GM12865 (cell line): ENCODE results near the gene FGD4.

ENCODE experiments used
- DNase-seq: peaks from one replicate; pipeline ENCODE4 v3.0.0; 2010; ENCODE audit warnings: low read depth
- H3K4me3 ChIP-seq: 2 replicates; pipeline ENCODE4 v1.5.1; 2011; ENCODE audit warnings: mild to moderate bottlenecking, low read depth, low read length, control low read depth
- CTCF ChIP-seq: IDR thresholded peaks from 2 replicates; pipeline ENCODE4 v1.5.1; 2011; ENCODE audit warnings: low read length, control low read depth, low read depth, inconsistent platforms; ENCODE audit not compliant: insufficient read depth; ENCODE audit errors: missing control alignments

Gene FGD4

GRCh38 chr12:32443491-32443890 lies 44.1 kb downstream of the FGD4 start:
- DNase-seq: no peak
- TF ChIP-seq CTCF: no peak
- no peak overlapping the region for H3K4me3 ChIP-seq

- no peak overlapping the region for H3K4me3 ChIP-seq
- TF ChIP-seq CTCF: no peak
- no peak for DNase-seq
These were observed 45.5 kb downstream of the FGD4 start for GRCh38 chr12:32444895-32445294.

- TF ChIP-seq CTCF: no peak
- H3K4me3 ChIP-seq: no peak overlapping the region
- DNase-seq: no peak
These were observed 46.0 kb downstream of the FGD4 start for GRCh38 chr12:32445356-32445755.

GRCh38 chr12:32446316-32447119 lies 47.2 kb downstream of the FGD4 start:
- TF ChIP-seq CTCF: no peak
- no peak for DNase-seq
- H3K4me3 ChIP-seq: no peak overlapping the region

GRCh38 chr12:32448586-32448985 lies 49.2 kb downstream of the FGD4 start:
- DNase-seq: no peak

GRCh38 chr12:32450363-32450762 lies 51.0 kb downstream of the FGD4 start:
- no peak for DNase-seq
- H3K4me3 ChIP-seq: no peak overlapping the region
- TF ChIP-seq CTCF: no peak

More at GRCh38 chr12:32448586-32448985, 49.2 kb downstream of the FGD4 start:
- no peak overlapping the region for H3K4me3 ChIP-seq
- TF ChIP-seq CTCF: no peak

- no peak for TF ChIP-seq CTCF
- H3K4me3 ChIP-seq: no peak overlapping the region
- no peak for DNase-seq
These were observed 51.4 kb downstream of the FGD4 start for GRCh38 chr12:32450768-32451167.
